ENCODE results near the gene C3orf85.
"Not testable (repeated sequence)": the region's sequence is repeated elsewhere in the genome, so short reads cannot be mapped to it uniquely, and the experiment has no call there.

C3orf85 gene

GRCh38 chr3:109136523-109136922, at the start of gene C3orf85:
TSS of gene C3orf85 (plus strand) at chr3:109136719. CDS start at chr3:109136848, 129 bp downstream.
- DNase-seq, result no peak

- DNase-seq, result no peak
Measured at GRCh38 chr3:109089265-109089664, 47.3 kb upstream of the C3orf85 start.

- DNase-seq, result no peak
Measured at GRCh38 chr3:109091846-109092245, 44.7 kb upstream of the C3orf85 start.

GRCh38 chr3:109093561-109093960, 43.0 kb upstream of the C3orf85 start:
- DNase-seq, result no peak

GRCh38 chr3:109095166-109095565, 41.4 kb upstream of the C3orf85 start:
- DNase-seq, result no peak

GRCh38 chr3:109098079-109098644, 38.4 kb upstream of the C3orf85 start:
- no peak for DNase-seq

- DNase-seq, result no peak
Measured at GRCh38 chr3:109109574-109109973, 26.9 kb upstream of the C3orf85 start.

- DNase-seq, result no peak
Measured at GRCh38 chr3:109112946-109113760, 23.4 kb upstream of the C3orf85 start.

- DNase-seq, result no peak
Measured at GRCh38 chr3:109114746-109115145, 21.8 kb upstream of the C3orf85 start.

- DNase-seq, result no peak
Measured at GRCh38 chr3:109115451-109115850, 21.1 kb upstream of the C3orf85 start.

- no peak for DNase-seq
Measured at GRCh38 chr3:109116031-109116430, 20.5 kb upstream of the C3orf85 start.

GRCh38 chr3:109117939-109118338, 18.6 kb upstream of the C3orf85 start, which contains the start of gene MORC1:
TSS of gene MORC1 (minus strand) at chr3:109118134. CDS start at chr3:109118059, 75 bp downstream.
- DNase-seq, result no peak

- no peak for DNase-seq
Measured at GRCh38 chr3:109118584-109118983, 17.9 kb upstream of the C3orf85 start.

- no peak for DNase-seq
Measured at GRCh38 chr3:109122690-109123089, 13.8 kb upstream of the C3orf85 start.

- DNase-seq, result no peak
Measured at GRCh38 chr3:109125902-109126301, 10.6 kb upstream of the C3orf85 start.

- no peak for DNase-seq
Measured at GRCh38 chr3:109127553-109127952, 9.0 kb upstream of the C3orf85 start.

GRCh38 chr3:109131276-109131675, 5.2 kb upstream of the C3orf85 start:
- no peak for DNase-seq

GRCh38 chr3:109132801-109133473, 3.6 kb upstream of the C3orf85 start:
- no peak for DNase-seq

- not testable (repeated sequence) for DNase-seq
Measured at GRCh38 chr3:109133474-109133816, 3.1 kb upstream of the C3orf85 start.

GRCh38 chr3:109137761-109138160, 1.2 kb downstream of the C3orf85 start:
- DNase-seq, result no peak

GRCh38 chr3:109140318-109140717, 3.8 kb downstream of the C3orf85 start:
- no peak for DNase-seq

- DNase-seq, result no peak
Measured at GRCh38 chr3:109143646-109144045, 7.1 kb downstream of the C3orf85 start.

- DNase-seq, result no peak
Measured at GRCh38 chr3:109149078-109149477, 12.6 kb downstream of the C3orf85 start.

- DNase-seq, result no peak
Measured at GRCh38 chr3:109152320-109152719, 15.8 kb downstream of the C3orf85 start.
